Activated T-cell treated with anti-CD3 and anti-CD28 coated beads for 48 hours (primary cell): Measurements from ENCODE around the gene FRMD1.

ENCODE experiments used
- DNase-seq: peaks from one replicate; pipeline ENCODE4 v3.0.0-alpha.2; 2020; ENCODE audit warnings: low read depth

The FRMD1 gene

GRCh38 chr6:168078943-168079405 lies at the start of gene FRMD1:
Gene FRMD1, minus strand, starts transcription at chr6:168079212. Its CDS starts 118 bp downstream, at chr6:168079094.
- no peak for DNase-seq

GRCh38 chr6:168128006-168128630 lies 49.1 kb upstream of the FRMD1 start:
- DNase-seq, result no peak

GRCh38 chr6:168127384-168127868 lies 48.4 kb upstream of the FRMD1 start:
- no peak for DNase-seq

- no peak for DNase-seq
Measured at GRCh38 chr6:168126566-168127383, 47.8 kb upstream of the FRMD1 start.

- no peak for DNase-seq
Measured at GRCh38 chr6:168125429-168126001, 46.5 kb upstream of the FRMD1 start.

GRCh38 chr6:168124921-168125320 lies 45.9 kb upstream of the FRMD1 start:
- no peak for DNase-seq

GRCh38 chr6:168124158-168124557 lies 45.1 kb upstream of the FRMD1 start:
- DNase-seq, result no peak

- DNase-seq, result no peak
Measured at GRCh38 chr6:168123165-168123911, 44.3 kb upstream of the FRMD1 start.

- no peak for DNase-seq
Measured at GRCh38 chr6:168122521-168122920, 43.5 kb upstream of the FRMD1 start.

GRCh38 chr6:168122011-168122410 lies 43.0 kb upstream of the FRMD1 start:
- DNase-seq, result no peak

- DNase-seq, result no peak
Measured at GRCh38 chr6:168121303-168121665, 42.3 kb upstream of the FRMD1 start.

- peak; percentile 31 for DNase-seq
Measured at GRCh38 chr6:168120390-168121302, 41.6 kb upstream of the FRMD1 start.

- DNase-seq, result no peak
Measured at GRCh38 chr6:168119539-168119938, 40.5 kb upstream of the FRMD1 start.

GRCh38 chr6:168118935-168119334 lies 39.9 kb upstream of the FRMD1 start:
- no peak for DNase-seq

- DNase-seq, result no peak
Measured at GRCh38 chr6:168117942-168118341, 38.9 kb upstream of the FRMD1 start.

GRCh38 chr6:168116975-168117899 lies 38.2 kb upstream of the FRMD1 start:
- no peak for DNase-seq

GRCh38 chr6:168116438-168116974 lies 37.5 kb upstream of the FRMD1 start:
- no peak for DNase-seq

GRCh38 chr6:168115748-168116437 lies 36.9 kb upstream of the FRMD1 start:
- DNase-seq, result no peak

GRCh38 chr6:168113226-168113625 lies 34.2 kb upstream of the FRMD1 start:
- no peak for DNase-seq
